HG02973 (cell line): ENCODE measurements around the gene SYT6.

ENCODE experiments used
- ATAC-seq: cut with Tn5 transposase; IDR thresholded peaks from one replicate; pipeline ENCODE4 v1.9.1; 2021; ENCODE audit warnings: moderate library complexity; ENCODE audit not compliant: unreplicated experiment

Gene SYT6

GRCh38 chr1:114122941-114123618, 30.6 kb downstream of the SYT6 start:
- ATAC-seq = no peak

GRCh38 chr1:114118351-114118990, 35.2 kb downstream of the SYT6 start:
- ATAC-seq = no peak

- ATAC-seq = no peak
Measured at GRCh38 chr1:114117654-114118053, 36.0 kb downstream of the SYT6 start.

- no peak for ATAC-seq
Measured at GRCh38 chr1:114116086-114116485, 37.6 kb downstream of the SYT6 start.

GRCh38 chr1:114114185-114115094, 39.2 kb downstream of the SYT6 start:
- ATAC-seq = no peak

- ATAC-seq = no peak
Measured at GRCh38 chr1:114113411-114114184, 40.1 kb downstream of the SYT6 start.

- ATAC-seq = no peak
Measured at GRCh38 chr1:114112775-114113174, 40.9 kb downstream of the SYT6 start.

- ATAC-seq = no peak
Measured at GRCh38 chr1:114111731-114112641, 41.7 kb downstream of the SYT6 start.

GRCh38 chr1:114109981-114110380, 43.7 kb downstream of the SYT6 start:
- no peak for ATAC-seq

- no peak for ATAC-seq
Measured at GRCh38 chr1:114108751-114109255, 44.9 kb downstream of the SYT6 start.

GRCh38 chr1:114107474-114108435, 45.9 kb downstream of the SYT6 start:
- ATAC-seq = no peak

GRCh38 chr1:114105421-114105979, 48.2 kb downstream of the SYT6 start:
- ATAC-seq = no peak

- ATAC-seq = no peak
Measured at GRCh38 chr1:114104949-114105348, 48.7 kb downstream of the SYT6 start.

- no peak for ATAC-seq
Measured at GRCh38 chr1:114103992-114104391, 49.7 kb downstream of the SYT6 start.

GRCh38 chr1:114102136-114102535, 51.5 kb downstream of the SYT6 start:
- ATAC-seq = no peak

- ATAC-seq = no peak
Measured at GRCh38 chr1:114100148-114100547, 53.5 kb downstream of the SYT6 start.

- no peak for ATAC-seq
Measured at GRCh38 chr1:114099268-114099667, 54.4 kb downstream of the SYT6 start.

- no peak for ATAC-seq
Measured at GRCh38 chr1:114097109-114097508, 56.6 kb downstream of the SYT6 start.
